Measurements from ENCODE around the gene PRKAR1B. TPM values are rescaled to one million over a fixed set of nuclear protein-coding genes. Genes with fewer than 3 reads are reported as not detected.
A peak's percentile ranks its signal among the peaks of the same experiment; 100 is the strongest.

The PRKAR1B gene
- total RNA-seq, 1 donor from 2014 or later = 80.7 TPM

- DNase-seq (ENCODE audit: low spot score in 2 of 2) (peak; percentile 68 to 87), FAIRE-seq (no peak)
Measured at GRCh38 chr7:519484-520390, 207.3 kb downstream of the PRKAR1B start, which contains the start of gene PDGFA. PDGFA (minus strand) TSS chr7:519846; CDS start chr7:519001, 845 bp downstream.

- no peak for FAIRE-seq
- peak; percentile 80 to 91 for DNase-seq (ENCODE audit: low spot score in 2 of 2)
Measured at GRCh38 chr7:518630-519483, 208.2 kb downstream of the PRKAR1B start.

- FAIRE-seq (no peak), DNase-seq (ENCODE audit: low spot score in 2 of 2) (peak; percentile 62 to 78)
Measured at GRCh38 chr7:517774-518629, 209.1 kb downstream of the PRKAR1B start.

- FAIRE-seq (no peak), DNase-seq (ENCODE audit: low spot score in 2 of 2) (peak; percentile 59 to 70)
Measured at GRCh38 chr7:516606-517456, 210.2 kb downstream of the PRKAR1B start.

- FAIRE-seq = no peak
- DNase-seq (ENCODE audit: low spot score in 2 of 2) = no peak
Measured at GRCh38 chr7:516216-516605, 210.9 kb downstream of the PRKAR1B start.

- FAIRE-seq (no peak), DNase-seq (ENCODE audit: low spot score in 2 of 2) (no peak)
Measured at GRCh38 chr7:515628-516027, 211.5 kb downstream of the PRKAR1B start.

GRCh38 chr7:514651-515598 is 212.2 kb downstream of the PRKAR1B start:
- peak; percentile 65 to 67 for DNase-seq (ENCODE audit: low spot score in 2 of 2)
- FAIRE-seq = no peak

GRCh38 chr7:514242-514641 is 212.8 kb downstream of the PRKAR1B start:
- DNase-seq (ENCODE audit: low spot score in 2 of 2) (no peak), FAIRE-seq (no peak)

GRCh38 chr7:513521-514166 is 213.4 kb downstream of the PRKAR1B start:
- no peak for FAIRE-seq
- DNase-seq (ENCODE audit: low spot score in 2 of 2) = no peak

- FAIRE-seq = no peak
- DNase-seq (ENCODE audit: low spot score in 2 of 2) = no peak
Measured at GRCh38 chr7:512541-513311, 214.4 kb downstream of the PRKAR1B start.

GRCh38 chr7:512146-512510 is 215.0 kb downstream of the PRKAR1B start:
- DNase-seq (ENCODE audit: low spot score in 2 of 2) (no peak), FAIRE-seq (no peak)

- FAIRE-seq (no peak), DNase-seq (ENCODE audit: low spot score in 2 of 2) (no peak)
Measured at GRCh38 chr7:511476-512145, 215.5 kb downstream of the PRKAR1B start.

- FAIRE-seq (no peak), DNase-seq (ENCODE audit: low spot score in 2 of 2) (no peak)
Measured at GRCh38 chr7:510782-511281, 216.2 kb downstream of the PRKAR1B start.

- DNase-seq (ENCODE audit: low spot score in 2 of 2) (no peak), FAIRE-seq (no peak)
Measured at GRCh38 chr7:510131-510481, 217.0 kb downstream of the PRKAR1B start.

- FAIRE-seq (no peak), DNase-seq (ENCODE audit: low spot score in 2 of 2) (no peak)
Measured at GRCh38 chr7:509426-510130, 217.5 kb downstream of the PRKAR1B start.
